A549 (cell line): ENCODE measurements around the gene CDX2. TPM values are rescaled to one million over a fixed set of nuclear protein-coding genes. Genes with fewer than 3 reads are reported as not detected.
"Not testable (repeated sequence)": the region's sequence is repeated elsewhere in the genome, so short reads cannot be mapped to it uniquely, and the experiment has no call there.

ENCODE experiments used
- ATAC-seq, 2 experiments: fragments of 200-7000 bp in 1 of 2; fragments of >200 bp in 1 of 2; cut with Nextera tagmentation in 1 of 2; cut with Tn5 transposase in 1 of 2; 3 replicates each; pipeline versions ENCODE4 v1.8.0 to v1.9.1; 2018 to 2020; ENCODE audit warnings: mild to moderate bottlenecking in 1 of 2, moderate library complexity in 1 of 2
- CTCF ChIA-PET: fragments of 300-600 bp; sonication (Branson Sonifier 250); formaldehyde crosslinking; extraction: SDS; loops from one replicate; lab custom pipeline; 2021; ENCODE audit warnings: antibody characterized with exemption, inconsistent platforms; lab: Yijun Ruan, JAX
- POLR2A ChIA-PET: fragments of 350-600 bp; formaldehyde crosslinking; extraction: SDS; loops from one replicate; lab custom pipeline; 2021; ENCODE audit warnings: antibody characterized with exemption, inconsistent platforms; lab: Yijun Ruan, JAX
- DNase-seq, 2 experiments: peaks; one replicate each; pipeline versions ENCODE4 v3.0.0 to v3.0.0-alpha.2; 2011 to 2016; ENCODE audit warnings: low read depth in 1 of 2, low spot score in 1 of 2
- FAIRE-seq: peaks from 2 replicates; lab custom pipeline; 2011; peaks lifted over from hg19 to GRCh38; lab: Jason Lieb, UNC
- H3K27ac ChIP-seq, 2 experiments: fragments of >200 bp; sonication (Bioruptor Twin); formaldehyde crosslinking; 3 replicates each; pipeline ENCODE4 v1.5.1; 2016 to 2017
- H3K4me1 ChIP-seq: fragments of >200 bp; sonication (Bioruptor Twin); formaldehyde crosslinking; 3 replicates; pipeline ENCODE4 v1.6.1; 2016
- H3K4me2 ChIP-seq: fragments of >200 bp; sonication (Bioruptor Twin); formaldehyde crosslinking; 3 replicates; pipeline ENCODE4 v1.6.1; 2016
- H3K4me3 ChIP-seq: fragments of >200 bp; sonication (Bioruptor Twin); formaldehyde crosslinking; 3 replicates; pipeline ENCODE4 v1.5.1; 2016
- H3K9me3 ChIP-seq: fragments of >200 bp; sonication (Bioruptor Twin); formaldehyde crosslinking; 3 replicates; pipeline ENCODE4 v1.6.1; 2016
- ATOH8 ChIP-seq: fragments of 250-450 bp; sonication (Bioruptor Pico); IDR thresholded peaks from 2 replicates; pipeline ENCODE4 v1.5.0; 2020; ENCODE audit warnings: low read depth, mild to moderate bottlenecking, moderate library complexity
- BCL3 ChIP-seq: fragments of >200 bp; sonication (Bioruptor Twin); formaldehyde crosslinking; IDR thresholded peaks from 3 replicates; pipeline ENCODE4 v1.6.1; 2016
- CBX8 ChIP-seq: fragments of 200-600 bp; sonication (generic); IDR thresholded peaks from 2 replicates; pipeline ENCODE4 v1.6.1; 2016
- CEBPB ChIP-seq, 2 experiments: fragments of >200 bp in 1 of 2; sonication (Bioruptor Twin) in 1 of 2; formaldehyde crosslinking in 1 of 2; IDR thresholded peaks; 2 replicates each; pipeline ENCODE4 v1.6.1; 2012 to 2016
- CHD2 ChIP-seq: fragments of 150-350 bp; IDR thresholded peaks from 2 replicates; pipeline ENCODE4 v1.6.1; 2014; ENCODE audit warnings: low read length; ENCODE audit not compliant: partially characterized antibody
- CHD4 ChIP-seq: fragments of 200-600 bp; sonication (generic); IDR thresholded peaks from 2 replicates; pipeline ENCODE4 v1.6.1; 2016; ENCODE audit warnings: antibody characterized with exemption, mild to moderate bottlenecking, borderline replicate concordance
- CTCF ChIP-seq: fragments of >200 bp; sonication (Bioruptor Twin); formaldehyde crosslinking; IDR thresholded peaks from 3 replicates; pipeline ENCODE4 v1.5.1; 2016
- E2F6 ChIP-seq: IDR thresholded peaks from 2 replicates; pipeline ENCODE4 v1.6.1; 2012; ENCODE audit warnings: low read depth, borderline replicate concordance
- EHF ChIP-seq: fragments of 250-450 bp; sonication (Bioruptor Pico); IDR thresholded peaks from 2 replicates; pipeline ENCODE4 v1.5.0; 2020; ENCODE audit warnings: mild to moderate bottlenecking
- EHMT2 ChIP-seq: fragments of 200-600 bp; sonication (generic); IDR thresholded peaks from 2 replicates; pipeline ENCODE4 v1.6.1; 2016; ENCODE audit warnings: antibody characterized with exemption, low read depth, mild to moderate bottlenecking, moderate library complexity
- EP300 ChIP-seq, 2 experiments: fragments of >200 bp; sonication (Bioruptor Twin); formaldehyde crosslinking; IDR thresholded peaks; 2 replicates in 1 of 2; 3 replicates in 1 of 2; pipeline ENCODE4 v1.6.1; 2016 to 2017
- FOSB ChIP-seq: fragments of 250-450 bp; sonication (Bioruptor Pico); IDR thresholded peaks from 2 replicates; pipeline ENCODE4 v1.5.0; 2020; ENCODE audit warnings: mild to moderate bottlenecking, moderate library complexity
- FOXS1 ChIP-seq: fragments of 250-450 bp; sonication (Bioruptor Pico); IDR thresholded peaks from 2 replicates; pipeline ENCODE4 v1.5.0; 2020; ENCODE audit warnings: mild to moderate bottlenecking, moderate library complexity
- GATA3 ChIP-seq: IDR thresholded peaks from 2 replicates; pipeline ENCODE4 v1.6.1; 2012; ENCODE audit warnings: borderline replicate concordance
- HOXB5 ChIP-seq: fragments of 250-450 bp; sonication (Bioruptor Pico); IDR thresholded peaks from 2 replicates; pipeline ENCODE4 v1.5.0; 2020; ENCODE audit warnings: mild to moderate bottlenecking, moderate library complexity
- JUNB ChIP-seq: fragments of >200 bp; sonication (Bioruptor Twin); formaldehyde crosslinking; IDR thresholded peaks from 2 replicates; pipeline ENCODE4 v1.6.1; 2016
- KDM1A ChIP-seq: fragments of 200-600 bp; sonication (generic); IDR thresholded peaks from 2 replicates; pipeline ENCODE4 v1.6.1; 2016; ENCODE audit warnings: low read depth, mild to moderate bottlenecking
- NPAS2 ChIP-seq: fragments of 250-450 bp; sonication (Bioruptor Pico); IDR thresholded peaks from 2 replicates; pipeline ENCODE4 v1.8.0; 2022; ENCODE audit warnings: mild to moderate bottlenecking, moderate library complexity, borderline replicate concordance
- PBX3 ChIP-seq: IDR thresholded peaks from 2 replicates; pipeline ENCODE4 v1.6.1; 2012
- POLR2AphosphoS2 ChIP-seq: conservative IDR thresholded peaks from 2 replicates; pipeline ENCODE4 v1.6.1; 2012; ENCODE audit warnings: low read length, improper control_type of control experiment, inconsistent platforms
- RAD21 ChIP-seq, 2 experiments: fragments of >200 bp in 1 of 2; sonication (Bioruptor Twin) in 1 of 2; formaldehyde crosslinking in 1 of 2; IDR thresholded peaks in 1 of 2; conservative IDR thresholded peaks in 1 of 2; 2 replicates in 1 of 2; 3 replicates in 1 of 2; pipeline ENCODE4 v1.6.1; 2012 to 2018; ENCODE audit warnings: inconsistent platforms in 1 of 2
- RARB ChIP-seq: fragments of 250-450 bp; sonication (Bioruptor Pico); IDR thresholded peaks from 2 replicates; pipeline ENCODE4 v1.8.0; 2021; ENCODE audit warnings: mild to moderate bottlenecking, moderate library complexity
- RFX5 ChIP-seq: fragments of 450-650 bp; IDR thresholded peaks from 2 replicates; pipeline ENCODE4 v1.7.1; 2014; ENCODE audit warnings: antibody characterized with exemption, mild to moderate bottlenecking, moderate library complexity
- TP53 ChIP-seq: fragments of 250-450 bp; sonication (Bioruptor Pico); IDR thresholded peaks from 2 replicates; pipeline ENCODE4 v1.5.0; 2021; ENCODE audit warnings: mild to moderate bottlenecking, moderate library complexity
- ZNF302 ChIP-seq: fragments of 250-450 bp; sonication (Bioruptor Pico); IDR thresholded peaks from 2 replicates; pipeline ENCODE4 v1.9.0; 2021; ENCODE audit warnings: inconsistent platforms, mild to moderate bottlenecking, moderate library complexity
- ZSCAN20 ChIP-seq: fragments of 250-450 bp; sonication (Bioruptor Pico); IDR thresholded peaks from 2 replicates; pipeline ENCODE4 v1.8.0; 2022; ENCODE audit warnings: mild to moderate bottlenecking, moderate library complexity
- WGBS: methylation state at CpG from one replicate; pipeline ENCODE4 v1.1.6; 2017; ENCODE audit errors: missing lambda C conversion rate; 5-methylcytosine and 5-hydroxymethylcytosine counted together
- polyA plus RNA-seq, 4 experiments: library from polyadenylated mRNA; depleted of rRNA in 3 of 4; stranded (reverse); fragments of >200 nt; fragmentation: RNase III in 1 of 4; extraction: RNeasy Plus Mini Kit Qiagen cat#74134 plus additional on column Dnase treatment in 1 of 4; gene quantifications; 2 replicates in 3 of 4; 3 replicates in 1 of 4; pipeline ENCODE4 v1.2.3, GENCODE V29; 2011 to 2017

Gene CDX2
- polyA plus RNA-seq, 2 of the 4 experiments (the other 2 are of a cell fraction), result 0.14 to 0.19 TPM

GRCh38 chr13:28012896-28013295 is 43.8 kb upstream of the CDX2 start:
- FAIRE-seq (no peak), DNase-seq (no peak), ATAC-seq (no peak)
- Histone ChIP-seq H3K4me3 (no peak overlapping the region), H3K27ac (no peak overlapping the region), H3K4me2 (no peak overlapping the region), H3K4me1 (no peaks in the 10 kb centered on the region), H3K9me3 (no peaks in the 10 kb centered on the region)
- TF ChIP-seq JUNB, result no peak
- no peak for TF ChIP-seq ATOH8 (CRISPR knock-in tag)
- TF ChIP-seq RAD21 (conservative IDR thresholded peaks at IDR 0.05 in 1 of 2, IDR thresholded peaks at IDR 0.05 in 1 of 2), result no peak
- no peak for TF ChIP-seq RARB
- no peak for TF ChIP-seq FOSB (CRISPR knock-in tag)
- no peak for TF ChIP-seq BCL3
- no peak for TF ChIP-seq CHD2
- no peak for TF ChIP-seq KDM1A
- no peak for TF ChIP-seq TP53 (CRISPR knock-in tag)
- TF ChIP-seq E2F6, result no peak
- ChIA-PET POLR2A (no interaction called here), CTCF (interaction anchor here (1.5 kb wide), 1 partner anchor 29 kb away, joined by 4 read pairs; no protein-coding TSS in a partner anchor)

- CTCF ChIA-PET, result interaction anchor here (0.8 to 1.5 kb wide), 2 partner anchors 9 to 28 kb away, joined by 3 to 4 read pairs; no protein-coding TSS in a partner anchor
- FAIRE-seq (no peak), ATAC-seq (peak in 1 of 2 experiments; percentile 30; a peak in 2 of 6 replicates)
Measured at GRCh38 chr13:28012383-28012782, 43.3 kb upstream of the CDX2 start.

GRCh38 chr13:28010046-28010445 is 40.9 kb upstream of the CDX2 start:
- FAIRE-seq (no peak), DNase-seq (no peak), ATAC-seq (no peak)
- TF ChIP-seq POLR2AphosphoS2, result no peak
- TF ChIP-seq ZSCAN20 (CRISPR knock-in tag), result no peak
- no peak for TF ChIP-seq JUNB
- TF ChIP-seq NPAS2 (CRISPR knock-in tag), result no peak
- TF ChIP-seq EHF (CRISPR knock-in tag), result no peak
- TF ChIP-seq RFX5, result no peak
- TF ChIP-seq GATA3, result no peak
- TF ChIP-seq EHMT2, result no peak
- no peak for TF ChIP-seq CBX8
- no peak for TF ChIP-seq FOSB (CRISPR knock-in tag)
- no peak for TF ChIP-seq PBX3
- TF ChIP-seq FOXS1 (CRISPR knock-in tag), result no peak
- no peak for TF ChIP-seq HOXB5 (CRISPR knock-in tag)
- TF ChIP-seq ZNF302 (CRISPR knock-in tag), result no peak
- no peak overlapping the region for H3K4me2 ChIP-seq
- no peak overlapping the region for H3K27ac ChIP-seq
- H3K4me1 ChIP-seq, result no peaks in the 10 kb centered on the region
- POLR2A ChIA-PET, result no interaction called here
- no peaks in the 10 kb centered on the region for H3K9me3 ChIP-seq
- WGBS, result 19% methylated on average over 5 of the region's 5 CpGs
- no peak overlapping the region for H3K4me3 ChIP-seq
- CTCF ChIA-PET, result no interaction called here

More at GRCh38 chr13:28012383-28012782, 43.3 kb upstream of the CDX2 start:
- H3K4me2 ChIP-seq, result no peak overlapping the region
- 46% methylated on average over 4 of the region's 4 CpGs for WGBS
- POLR2A ChIA-PET, result interaction anchor here (0.7 kb wide), 1 partner anchor 126 kb away, joined by 3 read pairs; the partner anchor contains the start of gene PAN3
- H3K27ac ChIP-seq, result no peak overlapping the region
- no peaks in the 10 kb centered on the region for H3K9me3 ChIP-seq
- peak in 1 of 2 experiments; percentile 9 for DNase-seq
- H3K4me1 ChIP-seq, result no peaks in the 10 kb centered on the region
- no peak overlapping the region for H3K4me3 ChIP-seq
- no peak for TF ChIP-seq EP300 (IDR thresholded peaks at IDR 0.05)
- TF ChIP-seq ZNF302 (CRISPR knock-in tag), result no peak
- no peak for TF ChIP-seq FOSB (CRISPR knock-in tag)
- no peak for TF ChIP-seq CEBPB (IDR thresholded peaks at IDR 0.05)
- TF ChIP-seq CHD4, result no peak
- no peak for TF ChIP-seq RFX5
- TF ChIP-seq CTCF, result no peak
- TF ChIP-seq TP53 (CRISPR knock-in tag), result no peak

- H3K4me1 ChIP-seq, H3K4me3 ChIP-seq, H3K9me3 ChIP-seq, ATAC-seq, H3K4me2 ChIP-seq, CTCF ChIA-PET, DNase-seq, FAIRE-seq, H3K27ac ChIP-seq, POLR2A ChIA-PET: not testable (repeated sequence)
- 93% methylated on average over 13 of the region's 13 CpGs for WGBS
Measured at GRCh38 chr13:28005016-28005415, 35.9 kb upstream of the CDX2 start.
